Lung (tissue), 12 donors: ENCODE measurements around the gene YY1. TPM values are rescaled to one million over a fixed set of nuclear protein-coding genes. Genes with fewer than 3 reads are reported as not detected.

Source experiments
- ATAC-seq: fragments of 200-7000 bp; cut with Tn5 transposase; one replicate; pipeline ENCODE4 v1.9.1; 2020; ENCODE audit warnings: moderate number of reproducible peaks; ENCODE audit not compliant: insufficient read depth, low FRiP score
- DNase-seq, 3 donors: peaks; one replicate each; pipeline ENCODE4 v3.0.0-alpha.2; 2013 to 2017
- H3K27ac ChIP-seq, 2 donors: one replicate each; pipeline ENCODE4 v1.5.1; 2013; ENCODE audit warnings: mild to moderate bottlenecking in 2 of 2, moderate library complexity in 2 of 2, control low read depth in 1 of 2, inconsistent platforms in 1 of 2, low read depth in 1 of 2, low read length in 1 of 2
- H3K27me3 ChIP-seq, 3 donors: one replicate each; pipeline ENCODE4 v1.5.1; 2013; ENCODE audit warnings: low read length in 2 of 3; ENCODE audit not compliant: control insufficient read depth in 3 of 3, insufficient read depth in 3 of 3
- H3K36me3 ChIP-seq, 4 donors: one replicate each; pipeline ENCODE4 v1.5.1; 2013; ENCODE audit warnings: low read length in 4 of 4, mild to moderate bottlenecking in 1 of 4, moderate library complexity in 1 of 4; ENCODE audit not compliant: control insufficient read depth in 4 of 4, insufficient read depth in 4 of 4
- H3K4me1 ChIP-seq, 5 donors: one replicate each; pipeline ENCODE4 v1.5.1; 2013; ENCODE audit warnings: low read length in 5 of 5, mild to moderate bottlenecking in 2 of 5, moderate library complexity in 1 of 5; ENCODE audit not compliant: control insufficient read depth in 5 of 5, insufficient read depth in 5 of 5
- H3K4me3 ChIP-seq: one replicate; pipeline ENCODE4 v1.5.1; 2013; ENCODE audit warnings: mild to moderate bottlenecking, control low read depth, moderate library complexity
- H3K9ac ChIP-seq, 2 donors: one replicate each; pipeline ENCODE4 v1.5.1; 2013; ENCODE audit warnings: low read length in 2 of 2, control low read depth in 1 of 2; ENCODE audit not compliant: insufficient read depth in 1 of 2
- H3K9me3 ChIP-seq, 4 donors: one replicate each; pipeline ENCODE4 v1.5.1; 2013; ENCODE audit warnings: low read length in 3 of 4, mild to moderate bottlenecking in 1 of 4, moderate library complexity in 1 of 4; ENCODE audit not compliant: control insufficient read depth in 4 of 4, insufficient read depth in 3 of 4
- CTCF ChIP-seq: IDR thresholded peaks from 2 replicates; pipeline ENCODE4 v1.5.1; 2012; ENCODE audit warnings: mild to moderate bottlenecking; ENCODE audit errors: control extremely low read depth, extremely low read depth
- WGBS, 2 donors: extraction: QIAGEN DNeasy Blood & Tissue Kit; methylation state at CpG; one replicate each; pipeline ENCODE4 v1.1.7; 2013; 5-methylcytosine and 5-hydroxymethylcytosine counted together
- polyA plus RNA-seq, 2 donors: library from polyadenylated mRNA; stranded (reverse); fragments of 200-250 nt; gene quantifications; one replicate each; pipeline ENCODE4 v1.2.1, GENCODE V29; 2013
- total RNA-seq, 2 donors: library from RNA; depleted of rRNA in 1 of 2; stranded (reverse); fragments of >200 nt in 1 of 2; gene quantifications; one replicate each; pipeline ENCODE4 v1.2.1, GENCODE V29; 2014 to 2021
- donor health status: control.
- donor health status: control.
- donor health status: Bipolar disorder and iron deficiency.
- donor health status: healthy.
- donor health status: DM: yes; HTN: yes; CAD: no.

Gene YY1
- total and polyA plus RNA-seq, 4 donors = 22.9 to 62.9 (median 34.6) TPM

GRCh38 chr14:100263141-100263540, 24.2 kb downstream of the YY1 start:
- H3K36me3 ChIP-seq = peaks cover 5 to 14% (median 13%) of the 10 kb centered on the region in 4 donors
- ATAC-seq = no peak
- peaks cover 0 to 13% (median 0%) of the 10 kb centered on the region in 5 donors for H3K4me1 ChIP-seq
- no peak for DNase-seq
- H3K9ac ChIP-seq = no peak overlapping the region
- no peaks in the 10 kb centered on the region for H3K9me3 ChIP-seq
- TF ChIP-seq CTCF = no peak
- no peak overlapping the region for H3K27ac ChIP-seq
- 79 to 81% methylated on average over 3 of the region's 3 CpGs for WGBS, 2 donors
- no peaks in the 10 kb centered on the region for H3K27me3 ChIP-seq
- H3K4me3 ChIP-seq = no peak overlapping the region

GRCh38 chr14:100267990-100268389, 29.0 kb downstream of the YY1 start:
- no peak for TF ChIP-seq CTCF

GRCh38 chr14:100268591-100269207, 29.8 kb downstream of the YY1 start:
- 72 to 78% methylated on average over 7 of the region's 7 CpGs for WGBS, 2 donors
- no peak for DNase-seq
- Histone ChIP-seq H3K27ac (no peak overlapping the region), H3K36me3 (peaks cover 0 to 11% (median 7%) of the 10 kb centered on the region in 4 donors), H3K27me3 (no peaks in the 10 kb centered on the region), H3K9me3 (no peaks in the 10 kb centered on the region), H3K4me1 (peaks cover 0 to 14% (median 0%) of the 10 kb centered on the region in 5 donors), H3K4me3 (no peak overlapping the region), H3K9ac (no peak overlapping the region)
- TF ChIP-seq CTCF = no peak
- no peak for ATAC-seq

More at GRCh38 chr14:100267990-100268389, 29.0 kb downstream of the YY1 start:
- H3K9ac ChIP-seq = no peak overlapping the region
- H3K27me3 ChIP-seq = no peaks in the 10 kb centered on the region
- H3K4me1 ChIP-seq = peaks cover 0 to 20% (median 0%) of the 10 kb centered on the region in 5 donors
- H3K36me3 ChIP-seq = peaks cover under 1 to 15% (median 13%) of the 10 kb centered on the region in 4 donors
- H3K4me3 ChIP-seq = no peak overlapping the region
- DNase-seq = no peak
- H3K9me3 ChIP-seq = no peaks in the 10 kb centered on the region
- WGBS, 2 donors = 90 to 95% methylated on average over 7 of the region's 7 CpGs
- no peak overlapping the region for H3K27ac ChIP-seq
- no peak for ATAC-seq
